NCI-H82 (cell line): ENCODE results near the gene CD82.
A peak's percentile ranks its signal among the peaks of the same experiment; 100 is the strongest.

Experiments
- DNase-seq: peaks from one replicate; lab custom pipeline; 2025; lab: John Stamatoyannopoulos, UW

Gene CD82

DNA sequence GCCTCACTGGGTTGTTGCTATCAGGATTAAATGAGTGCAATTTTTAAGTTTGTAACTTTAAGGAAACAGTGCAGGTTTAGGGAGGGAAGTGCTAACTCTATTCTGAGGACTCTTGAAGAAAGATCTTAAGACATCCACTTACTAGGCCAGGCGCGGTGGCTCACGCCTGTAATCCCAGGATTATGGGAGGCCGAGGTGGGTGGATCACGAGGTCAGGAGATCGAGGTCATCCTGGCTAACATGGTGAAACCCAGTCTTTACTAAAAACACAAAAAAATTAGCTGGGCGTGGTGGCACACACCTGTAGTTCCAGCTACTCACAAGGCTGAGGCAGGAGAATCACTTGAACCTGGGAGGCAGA, 5.5 kb upstream of the CD82 start:
- DNase-seq = peak; percentile 14

DNA sequence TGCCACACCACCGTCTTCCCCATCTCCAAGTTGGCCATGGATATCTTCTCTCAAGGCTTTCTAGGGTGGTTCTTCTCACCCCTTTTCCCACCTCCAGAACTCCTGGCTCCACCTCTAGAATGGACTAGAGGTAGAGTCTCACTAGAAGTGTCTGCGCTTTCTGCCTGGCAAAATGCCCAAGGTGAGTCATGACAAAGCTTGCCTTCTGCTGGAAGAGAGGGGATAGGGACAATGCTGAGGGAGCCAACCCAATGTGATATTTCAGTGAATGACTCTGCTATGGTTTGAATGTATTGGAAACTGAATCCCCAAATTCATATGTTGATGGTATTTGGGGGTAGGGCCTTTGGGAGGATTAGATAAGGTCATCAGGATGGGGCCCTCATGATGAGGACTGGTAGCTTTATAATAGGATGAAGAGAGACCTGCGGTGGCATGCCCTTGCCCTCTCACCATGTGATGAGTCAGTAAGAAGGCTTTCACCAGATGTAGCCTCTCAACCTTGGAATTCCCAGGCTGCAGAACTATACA, 4.1 kb upstream of the CD82 start:
- no peak for DNase-seq

DNA sequence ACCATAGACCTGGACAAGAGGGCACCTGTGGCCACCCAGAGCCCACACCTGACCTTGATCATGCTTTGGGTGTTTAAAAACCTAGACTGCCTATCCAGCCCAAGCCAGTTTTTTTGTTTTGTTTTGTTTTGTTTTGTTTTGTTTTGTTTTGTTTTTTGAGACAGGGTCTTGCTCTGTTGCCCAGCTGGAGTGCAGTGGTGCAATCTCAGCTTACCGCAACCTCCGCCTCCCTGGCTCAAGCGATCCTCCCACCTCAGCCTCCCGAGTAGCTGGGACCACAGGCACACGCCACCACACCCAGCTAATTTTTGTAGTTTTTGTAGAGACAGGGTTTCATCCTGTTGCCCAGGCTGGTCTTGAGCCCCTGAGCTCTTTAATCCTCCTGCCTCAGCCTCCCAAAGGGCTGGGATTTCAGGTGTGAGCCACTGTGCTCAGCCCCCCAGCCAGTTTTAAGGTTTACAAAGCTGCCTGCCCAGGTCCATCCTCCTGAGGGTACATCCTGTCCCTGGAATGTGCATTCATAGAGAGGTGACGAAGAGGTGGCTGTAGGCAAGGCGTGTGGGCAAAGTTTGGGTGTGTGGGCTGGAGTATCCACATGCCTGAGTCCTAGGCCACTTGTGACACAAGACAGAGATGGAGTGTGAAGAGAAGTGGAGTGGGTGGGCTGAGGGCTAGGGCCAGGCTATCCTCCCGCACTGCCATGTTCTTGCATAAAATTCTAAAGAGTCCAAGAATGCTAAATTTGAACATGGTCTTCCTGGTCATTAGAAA, 3.3 kb upstream of the CD82 start:
- no peak for DNase-seq

DNA sequence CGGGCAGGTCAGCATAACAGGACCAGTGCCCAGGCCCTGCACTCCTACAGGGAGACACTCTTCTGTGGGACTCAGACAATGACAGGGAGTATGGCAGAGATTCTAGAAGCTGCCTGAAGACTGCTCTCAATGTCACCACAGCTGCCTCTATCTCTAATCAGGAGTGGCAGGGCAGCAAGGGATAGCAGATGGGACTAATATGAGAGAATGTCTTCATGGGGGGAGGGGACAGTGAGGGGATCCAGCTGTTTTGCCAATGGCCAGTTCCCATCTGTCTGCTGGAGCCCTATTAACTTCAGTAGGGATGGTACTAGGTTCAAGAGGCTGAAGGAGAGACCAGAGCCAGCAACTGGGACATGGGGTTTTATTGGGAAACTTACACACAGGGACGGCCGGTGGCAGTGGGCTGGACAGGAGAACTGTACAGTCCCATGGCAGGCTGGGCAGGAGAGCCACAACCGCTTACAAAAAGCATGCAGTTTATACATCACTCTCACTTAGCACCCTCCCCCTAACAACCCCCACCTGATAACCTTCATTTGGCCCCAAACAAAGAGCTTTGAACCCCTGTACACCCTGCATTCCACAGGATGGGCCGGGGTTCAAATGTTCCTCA, 2.5 kb upstream of the CD82 start:
- DNase-seq = peak; percentile 74

DNA sequence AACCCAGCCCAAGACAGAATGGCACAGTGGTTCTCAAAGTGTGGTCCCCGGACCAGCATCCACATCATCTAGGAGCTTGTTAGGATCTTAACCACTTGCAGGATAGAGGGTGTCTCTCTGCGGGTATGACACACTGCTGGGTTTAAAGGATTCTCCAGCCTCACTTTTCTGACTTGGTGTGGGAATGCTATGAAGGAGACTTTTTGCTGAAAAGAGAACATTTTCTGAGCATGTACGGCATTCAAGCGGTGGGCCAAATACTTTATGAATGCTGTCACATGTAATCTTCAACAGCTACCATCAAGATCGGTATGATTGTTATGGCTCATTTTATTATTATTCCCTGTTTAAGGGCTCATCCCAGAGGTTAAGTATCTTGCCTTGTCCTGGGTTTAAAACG, 1.8 kb upstream of the CD82 start:
- no peak for DNase-seq

DNA sequence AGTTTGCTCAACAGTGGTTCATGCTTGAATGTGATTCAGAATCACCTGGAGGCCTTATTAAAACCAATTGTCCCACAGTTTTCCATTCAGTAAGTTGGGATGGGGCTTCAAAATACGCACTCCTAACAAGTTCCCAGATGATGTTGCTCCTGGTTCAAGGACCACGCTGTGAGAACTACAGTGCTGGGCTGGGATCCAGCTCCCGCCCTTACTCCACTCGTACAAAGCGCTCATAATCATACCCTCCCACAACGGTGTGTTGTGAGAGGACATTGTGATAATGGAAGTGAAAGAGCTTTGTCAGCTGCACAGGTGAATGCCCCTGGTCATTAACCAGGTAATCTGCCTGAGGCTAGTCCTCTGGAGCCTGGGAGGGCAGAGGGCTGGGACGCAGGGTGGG, 1.3 kb upstream of the CD82 start:
- DNase-seq = no peak

DNA sequence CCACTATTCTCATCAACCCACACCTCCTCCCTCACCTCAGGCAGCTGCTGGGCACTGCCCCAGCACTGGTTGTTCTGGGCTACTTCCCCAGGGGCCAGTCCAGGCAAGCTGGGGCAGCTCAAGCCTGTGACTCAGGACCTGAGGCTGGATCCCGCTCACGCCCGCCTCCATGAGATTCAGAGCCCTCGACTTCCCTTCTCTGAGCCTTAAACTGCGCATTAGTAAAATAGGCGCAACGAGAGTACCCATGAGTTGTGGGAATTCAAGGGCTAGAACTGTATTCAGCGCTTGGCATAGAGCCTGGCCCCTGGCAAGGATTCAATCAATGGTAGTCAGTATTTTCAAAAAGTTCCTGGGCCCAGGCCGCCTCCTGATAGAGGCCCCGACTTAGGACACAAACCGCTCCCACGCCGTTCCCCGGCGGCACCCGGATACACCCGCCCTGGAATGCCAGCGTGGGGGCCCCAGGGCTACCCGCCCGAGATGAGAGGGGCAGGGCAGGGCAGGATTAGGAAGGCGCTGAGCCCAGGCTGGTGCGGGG, 723 bp upstream of the CD82 start:
- peak; percentile 49 for DNase-seq

DNA sequence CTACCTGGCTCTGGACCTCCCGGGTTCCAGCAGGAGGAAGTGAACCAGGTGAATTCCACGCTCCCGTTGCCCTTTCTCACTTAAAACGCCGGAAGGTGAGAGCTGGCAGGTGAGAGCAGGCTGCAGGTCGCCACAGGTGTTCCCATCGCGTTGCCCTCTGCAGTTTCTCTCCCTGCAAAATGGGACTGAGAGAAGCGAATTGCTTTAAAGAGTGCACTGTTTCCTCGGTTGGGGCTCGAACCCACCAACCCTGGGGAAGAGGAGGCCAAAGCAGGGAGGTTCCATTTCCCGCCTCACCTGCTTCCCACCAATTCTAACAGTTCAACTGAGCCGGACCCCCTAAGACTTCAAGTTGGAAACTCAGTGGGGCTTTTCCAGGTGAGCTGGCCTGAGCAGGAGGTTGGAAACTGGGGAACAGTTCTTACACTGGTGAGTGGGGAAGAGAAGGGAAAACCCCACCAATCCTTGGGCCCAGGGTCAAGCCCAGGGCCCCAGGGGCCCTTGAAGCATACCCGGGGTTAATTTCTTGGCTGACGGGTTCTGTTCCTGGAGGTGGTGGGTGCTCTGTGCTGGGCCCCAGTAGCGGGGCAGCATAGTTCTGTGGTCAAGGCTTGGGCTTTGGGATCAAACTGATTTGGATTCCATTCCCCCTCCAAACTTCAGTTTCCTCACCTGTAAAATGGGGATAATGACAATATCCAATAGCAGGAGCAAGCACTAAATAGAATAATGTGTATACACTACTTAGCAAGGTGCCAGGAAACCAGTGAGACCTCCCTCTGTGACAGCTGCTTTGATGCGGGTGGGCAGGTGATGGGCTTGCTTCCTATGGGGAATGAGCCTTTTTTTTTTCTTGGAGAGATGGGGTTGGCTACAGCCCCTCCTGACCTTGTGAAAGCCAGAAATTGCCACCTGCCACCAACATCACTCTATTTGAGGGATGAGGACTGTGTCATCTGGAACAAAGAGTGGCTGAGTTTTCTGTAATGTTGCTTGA, 788 bp downstream of the CD82 start:
- DNase-seq = no peak

DNA sequence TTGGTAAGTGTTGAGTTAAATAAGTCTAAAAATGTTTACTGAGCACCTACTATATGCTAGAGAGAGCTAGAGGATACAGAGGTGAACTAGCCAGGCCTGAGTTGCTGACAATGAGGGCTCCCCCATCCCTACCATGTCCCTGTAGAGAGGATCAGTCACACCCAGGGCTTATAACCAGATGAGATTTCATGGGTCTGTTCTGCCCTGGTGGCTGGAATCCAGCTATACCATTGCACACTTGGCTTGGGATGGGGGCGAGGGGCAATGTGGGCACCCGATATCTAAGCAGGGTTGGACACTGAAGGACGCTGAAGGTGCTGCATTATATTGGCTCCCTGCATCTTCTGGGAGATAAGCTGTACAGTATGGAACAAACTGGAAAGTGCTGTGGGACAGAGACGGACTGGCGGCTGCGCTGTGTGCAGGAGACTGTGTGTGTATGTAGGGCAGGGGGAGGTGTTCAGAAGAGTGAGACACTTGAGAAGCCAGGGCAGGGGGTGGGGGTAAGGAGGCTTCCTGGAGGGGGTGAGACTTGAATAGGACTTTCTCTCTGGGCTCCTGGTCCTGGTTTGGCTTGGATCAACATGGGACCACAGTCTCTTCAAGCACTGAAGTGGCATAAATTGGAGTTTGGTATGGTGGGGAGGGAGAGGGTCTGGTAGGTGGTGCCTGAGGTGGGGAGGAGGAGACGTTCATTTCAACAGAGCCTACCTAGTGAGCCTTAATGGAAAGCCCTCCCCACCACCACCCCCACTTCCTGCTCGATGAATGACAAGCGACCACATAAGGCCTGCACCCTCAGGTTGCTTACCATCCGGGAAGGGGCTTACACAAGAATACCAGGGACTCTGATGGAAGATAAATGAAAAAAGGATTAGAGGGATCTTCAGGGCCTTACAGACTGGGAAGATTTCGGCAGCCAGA, 1.8 kb downstream of the CD82 start:
- DNase-seq = peak; percentile 12

DNA sequence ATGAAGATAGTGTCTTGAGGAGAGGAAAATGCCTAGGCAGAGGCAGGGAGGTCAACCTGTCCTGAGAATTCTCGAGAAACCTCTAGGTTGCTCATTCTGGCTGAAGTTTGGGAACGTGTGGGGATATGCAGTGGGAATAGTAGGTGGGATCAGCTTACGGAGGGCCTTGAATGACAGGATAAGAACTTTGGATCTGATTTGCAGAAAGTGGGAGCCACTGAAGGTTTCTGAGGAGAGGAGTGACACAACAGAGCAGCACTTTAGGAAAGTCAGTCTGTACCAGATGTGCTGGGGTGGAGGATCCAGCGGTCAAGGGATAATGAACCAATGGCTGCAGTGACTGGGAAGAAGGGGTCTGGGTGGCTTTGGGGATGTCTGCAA, 2.4 kb downstream of the CD82 start:
- DNase-seq = no peak

DNA sequence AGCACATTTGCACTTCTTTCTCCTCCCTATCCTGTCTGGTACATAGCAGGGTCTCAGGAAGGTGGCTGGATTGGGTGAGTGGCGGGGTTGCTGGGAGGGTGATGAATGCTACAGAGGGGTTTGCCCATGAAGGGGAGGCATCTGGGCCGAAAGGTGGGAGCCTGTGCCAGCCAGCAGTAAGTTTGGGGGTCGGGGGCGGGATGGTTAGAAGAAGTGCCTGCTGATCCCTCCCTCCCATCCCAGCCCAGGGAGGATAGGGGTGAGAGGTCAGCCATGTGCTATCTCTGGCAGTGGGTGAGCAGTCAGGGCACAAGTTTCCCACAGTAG, 2.8 kb downstream of the CD82 start:
- DNase-seq = no peak

DNA sequence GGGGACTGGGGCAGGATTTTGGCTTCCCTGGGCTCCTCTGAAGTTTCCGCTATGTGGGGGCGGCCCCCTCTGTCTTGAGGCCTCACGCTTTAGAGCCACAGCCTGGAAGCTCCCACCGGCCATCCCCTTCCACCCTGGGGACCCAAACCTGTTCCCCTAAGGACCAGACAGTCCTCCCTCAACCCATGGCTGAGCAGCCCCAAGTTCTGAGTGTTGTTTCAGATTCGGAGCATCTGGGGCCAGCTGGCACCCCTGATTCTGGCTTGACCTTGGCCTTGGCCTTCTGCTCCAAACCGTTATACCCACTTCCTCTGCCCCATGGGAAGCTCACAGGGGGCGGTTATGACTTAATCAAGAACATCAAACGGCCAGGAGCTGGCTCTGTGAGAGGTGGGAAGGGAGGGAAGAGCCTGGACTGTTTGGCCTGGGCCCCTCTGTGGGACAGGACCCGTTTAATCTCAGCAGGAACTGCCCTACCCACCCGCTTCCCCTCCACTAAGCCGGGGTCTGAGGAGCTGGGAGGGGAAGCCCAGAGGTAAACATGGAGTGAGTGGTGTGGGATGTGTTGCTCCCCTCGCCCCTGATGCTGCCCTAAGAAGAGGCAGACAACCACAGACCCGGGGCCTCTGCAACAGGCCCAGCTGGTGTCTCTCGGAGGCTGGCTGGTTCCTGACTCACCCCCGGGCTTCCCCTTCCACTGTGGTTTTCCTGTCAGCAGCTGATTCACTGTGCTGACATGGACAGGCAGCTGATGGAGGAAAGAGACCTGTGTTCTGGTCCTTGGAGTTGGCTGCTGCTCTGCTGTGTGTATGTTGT, 3.4 kb downstream of the CD82 start:
- DNase-seq = no peak

DNA sequence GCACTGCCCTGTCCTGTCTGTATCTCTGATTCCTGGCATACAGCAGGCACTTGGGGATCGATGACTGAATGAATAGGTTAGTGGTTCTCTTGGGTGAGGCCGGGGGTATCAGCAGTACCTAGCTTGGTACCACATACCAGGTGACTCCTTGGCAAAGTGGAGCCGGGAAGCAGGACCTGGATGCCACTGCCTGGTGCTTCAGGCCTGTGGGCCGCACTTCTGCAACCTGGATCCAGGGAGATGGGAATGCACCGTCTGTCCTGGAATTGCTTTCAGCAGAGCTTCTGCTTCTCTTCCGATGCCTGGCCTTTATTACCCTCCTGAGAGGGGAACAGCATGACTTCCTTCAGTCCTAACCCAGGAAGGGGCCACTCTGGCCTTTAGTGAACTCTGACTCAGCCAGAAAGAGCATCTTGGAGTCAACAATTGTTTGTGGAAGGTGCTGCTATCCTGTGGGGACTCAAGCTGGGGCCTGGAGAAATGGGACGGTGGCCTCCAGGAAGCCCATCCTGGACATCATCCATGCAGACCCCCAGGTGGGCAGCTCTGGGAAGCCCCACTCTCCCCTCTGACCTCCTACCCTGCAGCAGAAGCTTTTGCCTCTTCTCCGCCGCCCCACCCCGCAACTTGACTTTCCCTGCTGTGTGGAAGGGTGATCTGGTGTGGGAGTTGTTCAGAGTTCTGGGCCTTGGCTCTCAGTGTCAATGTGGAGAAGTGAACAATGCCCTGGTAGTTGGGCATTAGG, 5.1 kb downstream of the CD82 start:
- DNase-seq = no peak

DNA sequence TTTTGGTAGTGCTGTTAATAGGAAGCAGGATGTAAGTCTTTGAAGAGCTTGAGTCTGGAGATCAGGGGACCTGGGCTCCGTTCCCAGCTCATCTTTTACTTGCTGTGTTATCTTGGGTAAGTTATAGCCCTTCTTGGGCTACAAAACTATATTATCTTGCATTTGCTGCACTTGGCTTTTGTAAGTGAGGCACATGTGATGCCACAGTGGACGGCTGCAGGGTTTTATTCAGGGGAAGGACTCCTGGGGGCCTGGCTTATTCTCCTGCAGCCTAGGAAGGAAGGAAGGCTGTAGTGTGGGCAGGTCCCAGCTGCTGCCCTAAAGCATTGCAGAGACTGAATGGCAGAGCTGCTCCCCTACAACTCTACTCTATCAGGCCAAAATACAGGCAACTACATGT, 6.4 kb downstream of the CD82 start:
- no peak for DNase-seq

DNA sequence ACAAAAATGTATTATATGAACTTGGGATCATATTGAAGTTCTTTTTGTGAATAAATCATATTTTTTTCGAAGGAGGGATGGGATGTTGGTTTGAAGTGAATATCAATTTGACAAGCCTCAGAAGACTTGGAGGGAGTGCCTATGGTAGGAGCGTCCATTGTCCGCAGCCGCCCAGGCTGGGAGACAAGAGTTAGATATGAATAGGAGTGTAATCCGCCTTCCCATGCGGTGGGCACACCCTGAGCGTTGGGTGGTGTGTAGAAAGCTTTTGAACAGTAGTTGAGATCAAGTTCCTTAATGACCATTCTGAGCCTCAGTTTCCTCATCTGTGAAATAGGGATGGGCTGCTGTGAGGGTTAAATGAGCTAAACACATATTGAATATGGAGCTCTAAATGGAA, 7.0 kb downstream of the CD82 start:
- DNase-seq = no peak

DNA sequence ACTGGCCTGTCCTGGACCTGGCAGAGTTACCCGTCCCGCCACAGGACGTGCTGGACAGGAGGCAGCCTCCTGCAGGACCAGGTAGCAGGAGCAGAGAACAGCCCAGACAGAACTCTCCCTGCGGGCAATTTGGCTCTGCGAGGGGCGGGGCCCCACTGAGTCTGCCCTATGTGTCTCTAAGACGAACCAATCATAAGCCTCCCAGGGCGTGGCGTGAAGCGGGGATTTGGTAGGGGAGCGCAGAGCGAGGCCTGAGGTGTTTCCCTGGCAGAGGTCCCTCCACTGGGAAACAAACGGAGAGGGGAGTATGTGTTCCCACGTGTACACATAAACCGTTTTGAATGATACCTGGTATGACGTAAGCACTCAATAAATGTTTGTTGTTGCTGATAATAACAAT, 7.4 kb downstream of the CD82 start:
- no peak for DNase-seq

DNA sequence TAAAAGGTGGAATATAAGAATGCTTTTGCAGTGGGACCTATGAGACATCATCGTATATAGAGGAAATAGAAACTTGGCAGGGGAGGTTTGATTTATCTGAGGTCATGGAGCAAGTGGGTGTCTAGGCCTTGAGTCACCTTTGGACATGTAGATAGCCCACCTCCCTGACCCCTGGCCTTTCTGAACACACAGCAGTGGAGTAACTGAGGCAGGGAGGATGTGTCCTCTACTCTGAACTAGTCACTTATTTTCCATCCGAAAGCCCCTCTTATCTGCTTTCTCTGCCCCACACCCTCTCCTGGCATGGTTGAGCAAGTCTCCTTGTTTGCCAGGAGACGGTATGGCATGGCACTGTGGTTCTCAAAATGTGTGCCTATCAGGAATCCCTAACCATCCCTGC, 7.9 kb downstream of the CD82 start:
- DNase-seq = no peak

DNA sequence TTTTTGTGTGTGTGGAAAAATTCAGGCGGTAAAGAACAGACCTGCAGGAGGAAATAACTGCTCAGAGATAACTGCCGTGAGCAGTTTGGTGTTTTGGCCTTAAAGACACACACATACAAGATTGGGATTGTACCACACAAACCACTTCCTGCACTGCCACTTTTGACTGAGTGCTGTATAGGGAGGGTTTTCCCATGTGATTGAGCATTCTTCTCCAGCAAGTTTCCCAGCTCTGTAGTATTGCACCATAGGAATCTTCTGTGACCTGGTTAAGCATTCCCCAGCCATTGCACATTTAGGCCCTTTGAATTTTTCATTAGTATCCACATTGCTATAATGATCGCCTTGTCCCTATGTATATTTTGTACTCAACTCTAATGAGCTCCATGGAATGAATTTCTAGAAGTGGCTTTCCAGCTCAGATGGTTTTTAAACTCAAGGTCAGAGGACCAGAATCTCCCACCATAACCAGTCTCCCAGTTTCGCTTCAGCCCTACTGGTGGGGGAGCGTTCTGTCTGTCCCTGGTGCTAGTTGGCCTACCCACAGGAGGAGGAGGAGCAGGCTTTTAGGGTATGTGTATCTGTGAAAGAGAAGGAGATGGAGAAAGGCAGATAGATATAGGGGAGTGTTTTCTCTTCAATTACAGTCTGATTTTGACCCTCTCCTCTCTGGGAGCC, 9.3 kb downstream of the CD82 start:
- no peak for DNase-seq

DNA sequence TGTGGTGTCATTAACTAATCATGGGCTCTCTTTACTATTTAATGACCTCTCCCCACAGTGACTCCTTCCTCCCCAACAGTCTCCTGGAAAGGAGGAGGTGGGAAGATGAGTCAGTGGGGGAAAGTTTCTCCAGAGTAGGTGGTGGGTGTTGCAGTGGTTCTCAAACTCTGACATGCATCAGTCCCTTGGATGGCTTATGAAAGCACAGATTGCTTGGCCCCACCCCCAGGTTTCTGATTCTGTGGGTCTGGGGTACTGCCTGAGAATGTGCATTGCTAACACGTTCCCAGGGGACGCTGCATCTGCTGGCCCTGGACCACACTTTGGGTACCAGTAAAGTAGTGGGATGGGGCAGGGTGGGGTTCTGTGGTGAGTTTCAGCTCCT, 9.8 kb downstream of the CD82 start:
- DNase-seq = no peak
